GM12873 (cell line): ENCODE data around the gene PIKFYVE.

Experiments
- CTCF ChIP-seq: IDR thresholded peaks from 2 replicates; pipeline ENCODE4 v1.5.1; 2012; ENCODE audit warnings: low read depth, mild to moderate bottlenecking, moderate library complexity, low read length, control low read depth; ENCODE audit not compliant: insufficient read depth; ENCODE audit errors: missing control alignments

PIKFYVE gene

GRCh38 chr2:208392300-208392699, 126.2 kb downstream of the PIKFYVE start:
- no peak for TF ChIP-seq CTCF

GRCh38 chr2:208399201-208399600, 133.1 kb downstream of the PIKFYVE start:
- no peak for TF ChIP-seq CTCF

- no peak for TF ChIP-seq CTCF
Measured at GRCh38 chr2:208406474-208407451, 140.7 kb downstream of the PIKFYVE start, which contains the start of gene PTH2R. Gene PTH2R, plus strand, starts transcription at chr2:208406792. Its CDS starts 252 bp downstream, at chr2:208407044.

GRCh38 chr2:208407667-208408066, 141.6 kb downstream of the PIKFYVE start:
- TF ChIP-seq CTCF, result peak; percentile 20
